ENCODE measurements around the gene NECAB3. TPM values are rescaled to one million over a fixed set of nuclear protein-coding genes. Genes with fewer than 3 reads are reported as not detected.

Gene NECAB3
- total RNA-seq, 1 donor from 2014 or later: 19.5 TPM

- Histone ChIP-seq H3K9ac (ENCODE audit: low read length) (peak within 1 kb of the TSS; percentile 65), H3K4me1 (ENCODE audit: insufficient read depth, low read length) (peaks cover 22% of the 10 kb centered on the region), H3K9me3 (ENCODE audit: insufficient read depth, low read depth, low read length) (no peaks in the 10 kb centered on the region), H4K20me1 (ENCODE audit: insufficient read depth, low read length) (peaks cover 16% of the 10 kb centered on the region), H3K27ac (ENCODE audit: low read depth, low read length) (no peak within 1 kb of the TSS), H3K27me3 (ENCODE audit: insufficient read depth, low read length) (no peaks in the 10 kb centered on the region), H3K36me3 (ENCODE audit: insufficient read depth, low read length) (no peaks in the 10 kb centered on the region), H3K4me3 (ENCODE audit: insufficient read depth, low read depth, low read length) (peak within 1 kb of the TSS; percentile 54), H3K4me2 (ENCODE audit: low read length) (peak within 1 kb of the TSS; percentile 85), H3K79me2 (ENCODE audit: insufficient read depth, low read length) (peaks cover 10% of the 10 kb centered on the region), H2AFZ (ENCODE audit: low read depth, low read length) (peak within 1 kb of the TSS; percentile 87)
- Mint-ChIP-seq H3K4me1 (ENCODE audit: low read depth, unreplicated experiment) (peaks cover 7% of the 10 kb centered on the region), H3K36me3 (ENCODE audit: low read depth, unreplicated experiment) (no peaks in the 10 kb centered on the region), H3K27me3 (ENCODE audit: low read depth, unreplicated experiment) (peaks cover 5% of the 10 kb centered on the region), H3K4me3 (ENCODE audit: unreplicated experiment) (peak within 1 kb of the TSS; percentile 87), H3K27ac (ENCODE audit: unreplicated experiment) (peak within 1 kb of the TSS; percentile 75), H3K9me3 (ENCODE audit: unreplicated experiment) (no peaks in the 10 kb centered on the region)
- TF ChIP-seq EZH2 (IDR thresholded peaks at IDR 0.05; ENCODE audit: insufficient read depth, low read length) (no peak), CTCF (IDR thresholded peaks at IDR 0.05; ENCODE audit: insufficient read depth, low read depth, low read length) (no peak)
- DNase-seq (ENCODE audit: low read depth) (peak; percentile 73), FAIRE-seq (no peak)
Observed at GRCh38 chr20:33686100-33686983, 12.1 kb upstream of the NECAB3 start, which contains the start of gene E2F1. Gene E2F1 (minus strand): TSS chr20:33686385. CDS start chr20:33686264, 121 bp downstream.

DNA sequence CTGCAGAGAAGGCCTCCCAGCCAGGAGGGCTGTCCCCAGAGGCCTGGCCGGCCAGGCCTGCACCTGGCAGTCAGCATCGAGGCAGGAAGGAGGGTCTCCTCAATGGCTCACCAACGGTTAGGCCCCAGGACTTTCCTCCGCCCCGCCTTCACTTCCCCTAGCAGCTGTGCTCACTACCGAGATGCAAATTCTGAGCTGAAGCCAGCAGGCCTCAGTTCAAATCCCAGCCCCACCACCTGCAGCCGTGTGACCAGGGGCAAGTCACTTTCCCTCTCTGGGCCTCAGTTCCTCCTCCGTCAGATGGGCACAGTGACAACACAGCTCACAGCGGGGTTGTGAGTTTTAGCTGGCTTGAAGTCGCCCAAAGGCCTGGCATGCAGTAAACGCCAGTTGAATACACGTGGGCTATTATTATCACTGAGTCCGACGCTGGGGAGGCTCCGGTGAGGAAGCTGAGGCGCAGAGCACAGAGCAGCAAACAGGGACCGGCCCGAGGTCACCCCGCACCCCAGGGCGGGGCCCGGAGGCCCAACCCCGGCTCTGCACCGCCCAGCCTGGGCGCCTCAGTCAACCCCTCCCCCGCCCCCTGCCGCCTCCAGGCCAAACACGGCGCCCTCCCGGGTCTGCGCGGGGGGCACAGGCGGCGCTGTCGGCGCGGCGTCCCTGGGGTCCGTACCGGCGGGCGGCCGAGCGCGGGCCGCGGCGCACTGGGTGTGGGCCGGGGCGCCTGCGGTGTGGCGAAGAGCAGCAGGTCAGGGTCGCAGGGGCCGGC lies 11.3 kb upstream of the NECAB3 start:
- Histone ChIP-seq H2AFZ (ENCODE audit: low read depth, low read length) (peak overlapping the region; percentile 42), H3K4me2 (ENCODE audit: low read length) (peak overlapping the region; percentile 85), H3K79me2 (ENCODE audit: insufficient read depth, low read length) (peaks cover 10% of the 10 kb centered on the region), H4K20me1 (ENCODE audit: insufficient read depth, low read length) (peaks cover 23% of the 10 kb centered on the region), H3K4me3 (ENCODE audit: insufficient read depth, low read depth, low read length) (peak overlapping the region; percentile 53), H3K4me1 (ENCODE audit: insufficient read depth, low read length) (peaks cover 22% of the 10 kb centered on the region), H3K36me3 (ENCODE audit: insufficient read depth, low read length) (no peaks in the 10 kb centered on the region), H3K9ac (ENCODE audit: low read length) (peak overlapping the region; percentile 65), H3K27ac (ENCODE audit: low read depth, low read length) (no peak overlapping the region), H3K27me3 (ENCODE audit: insufficient read depth, low read length) (no peaks in the 10 kb centered on the region), H3K9me3 (ENCODE audit: insufficient read depth, low read depth, low read length) (no peaks in the 10 kb centered on the region)
- no peak for DNase-seq (ENCODE audit: low read depth)
- no peaks in the 10 kb centered on the region for H3K36me3 Mint-ChIP-seq (ENCODE audit: low read depth, unreplicated experiment)
- peaks cover 7% of the 10 kb centered on the region for H3K4me1 Mint-ChIP-seq (ENCODE audit: low read depth, unreplicated experiment)
- no peak for FAIRE-seq
- no peak overlapping the region for H3K27ac Mint-ChIP-seq (ENCODE audit: unreplicated experiment)
- peak overlapping the region; percentile 75 for H3K4me3 Mint-ChIP-seq (ENCODE audit: unreplicated experiment)
- peaks cover 7% of the 10 kb centered on the region for H3K27me3 Mint-ChIP-seq (ENCODE audit: low read depth, unreplicated experiment)
- H3K9me3 Mint-ChIP-seq (ENCODE audit: unreplicated experiment): no peaks in the 10 kb centered on the region
- TF ChIP-seq EZH2 (IDR thresholded peaks at IDR 0.05; ENCODE audit: insufficient read depth, low read length): no peak
- TF ChIP-seq CTCF (IDR thresholded peaks at IDR 0.05; ENCODE audit: insufficient read depth, low read depth, low read length): no peak
